Brain microvascular endothelial cell (primary cell): ENCODE results near the gene NIPAL4.

Experiments
- DNase-seq: peaks from one replicate; pipeline ENCODE4 v3.0.0-alpha.2; 2020
- H3K27ac ChIP-seq: fragments of 250-450 bp; sonication (Bioruptor Pico); 2 replicates; pipeline ENCODE4 v1.5.1; 2020; ENCODE audit warnings: mild to moderate bottlenecking, moderate library complexity
- H3K27me3 ChIP-seq: fragments of 250-450 bp; sonication (Bioruptor Pico); replicated peaks from 2 replicates; pipeline ENCODE4 v1.5.1; 2020; ENCODE audit warnings: mild to moderate bottlenecking
- H3K36me3 ChIP-seq: fragments of 250-450 bp; sonication (Bioruptor Pico); replicated peaks from 2 replicates; pipeline ENCODE4 v1.5.1; 2020; ENCODE audit warnings: mild to moderate bottlenecking
- H3K4me3 ChIP-seq: 2 replicates; pipeline ENCODE4 v1.5.1; 2011; ENCODE audit warnings: low read depth, mild to moderate bottlenecking, control low read depth, low read length, moderate library complexity
- in situ Hi-C: cut with HindIII; loops from 2 replicates; pipeline ENCODE4 v1.10.0; 2017; ENCODE audit warnings: low sequenced_read_pairs, low pct_ligation_motif_present
- TF ChIP-seq, protein P1 (sequence below): IDR thresholded peaks from 2 replicates; pipeline ENCODE4 v1.5.1; 2011; ENCODE audit warnings: low read depth, mild to moderate bottlenecking, moderate library complexity, low read length, control low read depth, inconsistent platforms; ENCODE audit errors: missing control alignments

The NIPAL4 gene

DNA sequence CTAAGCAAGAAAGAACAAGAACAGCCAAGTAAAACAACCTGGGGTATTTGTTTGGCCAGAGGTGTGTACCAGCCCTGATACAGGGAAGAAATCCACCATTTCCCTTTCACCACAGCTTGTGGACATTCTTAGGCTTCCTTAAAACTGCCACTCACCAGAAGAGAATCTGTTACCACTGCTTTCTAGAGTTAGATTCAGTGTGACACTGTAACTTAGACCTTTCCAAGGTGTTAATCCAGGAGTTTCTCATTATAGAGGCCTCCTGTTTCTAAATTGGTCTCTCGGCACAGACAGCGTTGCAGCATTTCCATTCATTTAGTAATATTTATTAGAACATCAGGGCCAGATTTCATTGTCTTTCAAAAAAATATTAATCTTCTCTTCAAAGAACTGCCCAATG lies 55.0 kb downstream of the NIPAL4 start:
- Histone ChIP-seq H3K4me3 (no peak overlapping the region), H3K36me3 (peaks cover 69% of the 10 kb centered on the region), H3K27me3 (no peaks in the 10 kb centered on the region), H3K27ac (no peak overlapping the region)
- TF ChIP-seq, protein P1, sequence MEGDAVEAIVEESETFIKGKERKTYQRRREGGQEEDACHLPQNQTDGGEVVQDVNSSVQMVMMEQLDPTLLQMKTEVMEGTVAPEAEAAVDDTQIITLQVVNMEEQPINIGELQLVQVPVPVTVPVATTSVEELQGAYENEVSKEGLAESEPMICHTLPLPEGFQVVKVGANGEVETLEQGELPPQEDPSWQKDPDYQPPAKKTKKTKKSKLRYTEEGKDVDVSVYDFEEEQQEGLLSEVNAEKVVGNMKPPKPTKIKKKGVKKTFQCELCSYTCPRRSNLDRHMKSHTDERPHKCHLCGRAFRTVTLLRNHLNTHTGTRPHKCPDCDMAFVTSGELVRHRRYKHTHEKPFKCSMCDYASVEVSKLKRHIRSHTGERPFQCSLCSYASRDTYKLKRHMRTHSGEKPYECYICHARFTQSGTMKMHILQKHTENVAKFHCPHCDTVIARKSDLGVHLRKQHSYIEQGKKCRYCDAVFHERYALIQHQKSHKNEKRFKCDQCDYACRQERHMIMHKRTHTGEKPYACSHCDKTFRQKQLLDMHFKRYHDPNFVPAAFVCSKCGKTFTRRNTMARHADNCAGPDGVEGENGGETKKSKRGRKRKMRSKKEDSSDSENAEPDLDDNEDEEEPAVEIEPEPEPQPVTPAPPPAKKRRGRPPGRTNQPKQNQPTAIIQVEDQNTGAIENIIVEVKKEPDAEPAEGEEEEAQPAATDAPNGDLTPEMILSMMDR: no peak
- in situ Hi-C loops: no loop called here
- no peak for DNase-seq

DNA sequence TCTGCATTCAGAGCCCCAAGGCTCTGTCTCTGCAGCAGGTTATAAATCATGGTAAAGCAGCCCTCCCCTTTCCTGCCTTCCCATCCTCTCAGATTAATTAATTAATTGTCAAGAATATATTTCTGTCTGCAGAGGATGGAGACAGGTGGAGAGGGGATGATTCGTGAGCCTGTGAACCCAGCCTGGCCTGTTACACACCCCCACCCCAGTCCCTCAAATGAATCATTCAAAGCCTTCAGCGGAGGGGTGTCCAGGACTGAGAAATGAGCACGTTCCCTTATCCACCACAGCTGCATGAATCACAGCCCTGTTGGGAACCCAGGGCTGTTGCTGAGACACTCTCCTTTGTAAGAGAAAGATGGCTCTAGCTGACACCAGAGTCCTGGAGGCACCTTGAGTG lies 56.0 kb downstream of the NIPAL4 start:
- H3K27ac ChIP-seq: peak overlapping the region; percentile 94
- DNase-seq: peak; percentile 86
- H3K27me3 ChIP-seq: no peaks in the 10 kb centered on the region
- TF ChIP-seq, protein P1: no peak
- H3K4me3 ChIP-seq: no peak overlapping the region
- peaks cover 60% of the 10 kb centered on the region for H3K36me3 ChIP-seq
- in situ Hi-C loops: no loop called here

DNA sequence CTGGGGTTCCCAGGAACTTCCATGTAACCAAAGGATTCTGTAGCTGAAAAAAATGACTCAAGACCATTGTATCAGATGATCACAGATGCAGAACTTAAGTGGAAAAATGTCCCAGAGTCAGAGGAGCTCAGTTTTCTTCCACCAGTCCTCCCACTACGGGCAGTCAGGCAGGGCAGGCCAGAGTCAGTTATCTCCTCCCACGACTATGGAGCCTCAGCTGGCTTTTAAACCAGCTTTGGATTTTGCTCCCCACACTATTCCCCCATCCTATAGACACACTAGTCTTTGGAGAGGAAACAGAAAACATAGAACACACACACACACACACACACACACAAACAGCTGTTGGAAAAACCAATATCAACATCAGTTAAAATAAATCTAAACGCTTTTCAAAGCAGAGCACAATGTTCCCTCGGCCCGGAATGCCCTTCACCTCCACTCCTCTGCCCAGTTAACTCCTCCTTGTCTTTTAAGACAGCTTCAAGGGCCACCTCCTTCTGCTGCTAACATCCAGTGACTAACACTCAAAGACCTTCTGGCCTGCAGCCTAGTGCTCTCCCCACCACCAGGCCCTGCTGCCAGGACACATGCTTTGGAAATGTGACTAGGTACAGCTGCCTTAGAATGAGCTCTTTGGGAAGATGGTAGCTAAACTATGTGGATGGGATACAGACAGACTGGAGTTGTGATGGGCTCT lies 56.8 kb downstream of the NIPAL4 start:
- Histone ChIP-seq H3K27ac (peak overlapping the region; percentile 94), H3K36me3 (peaks cover 61% of the 10 kb centered on the region), H3K4me3 (no peak overlapping the region), H3K27me3 (no peaks in the 10 kb centered on the region)
- peak; percentile 89 for DNase-seq
- in situ Hi-C loops: no loop called here
- TF ChIP-seq, protein P1: no peak

DNA sequence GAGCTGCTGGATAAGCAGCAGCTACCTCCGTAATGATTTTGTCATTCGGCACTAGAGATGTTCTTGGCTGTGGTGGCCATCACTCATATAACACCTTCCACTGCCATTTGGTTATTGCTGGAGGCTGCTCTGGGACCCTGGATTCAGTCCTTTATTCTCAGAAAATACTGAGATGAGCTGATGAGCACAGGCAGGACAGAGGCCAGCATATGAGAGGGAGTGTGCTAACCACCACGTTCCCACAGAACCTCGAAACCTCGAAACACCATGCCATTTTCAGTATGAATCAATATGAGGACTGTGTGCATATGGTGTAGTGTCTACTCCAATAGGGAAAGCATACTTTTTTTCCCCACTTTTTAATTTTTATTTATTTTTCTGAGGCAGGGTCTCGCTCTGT lies 59.0 kb downstream of the NIPAL4 start:
- in situ Hi-C loops: no loop called here
- Histone ChIP-seq H3K27me3 (no peaks in the 10 kb centered on the region), H3K4me3 (no peak overlapping the region), H3K36me3 (peaks cover 59% of the 10 kb centered on the region), H3K27ac (no peak overlapping the region)
- no peak for DNase-seq
- TF ChIP-seq, protein P1: no peak

DNA sequence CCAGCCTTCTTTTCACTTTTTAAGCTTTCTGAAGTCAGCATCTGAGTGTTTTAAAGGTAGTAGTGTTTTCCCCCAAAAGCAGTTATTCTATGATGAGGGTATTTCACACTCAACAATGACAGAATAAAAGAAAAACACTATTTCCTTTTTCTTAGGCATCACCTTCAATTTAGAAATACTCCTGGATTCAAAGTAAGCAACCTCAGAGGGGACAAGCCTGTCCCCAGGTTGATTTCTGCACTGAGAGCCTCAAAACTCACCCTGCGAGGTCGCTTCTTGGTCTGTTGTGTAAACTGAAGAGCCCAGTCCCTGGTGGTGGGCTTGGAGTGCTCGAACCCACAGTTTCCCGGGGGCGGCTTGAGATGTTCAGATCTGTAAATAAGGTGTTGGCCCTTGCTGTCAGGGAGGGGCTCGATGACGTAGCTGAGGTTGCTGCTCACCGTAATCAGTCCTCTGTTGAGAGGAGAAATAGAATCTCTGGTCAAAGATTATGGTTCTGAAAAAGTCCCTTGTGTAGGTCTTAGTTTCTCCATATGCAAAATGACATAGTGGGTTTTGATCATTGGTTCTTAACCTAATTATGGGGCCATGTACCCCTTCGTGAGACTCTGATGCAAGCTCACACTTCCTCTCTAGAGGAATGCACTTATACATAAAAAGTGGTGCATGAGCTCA lies 59.7 kb downstream of the NIPAL4 start:
- in situ Hi-C loops: no loop called here
- peaks cover 61% of the 10 kb centered on the region for H3K36me3 ChIP-seq
- H3K27me3 ChIP-seq: no peaks in the 10 kb centered on the region
- TF ChIP-seq, protein P1: no peak
- no peak overlapping the region for H3K4me3 ChIP-seq
- no peak overlapping the region for H3K27ac ChIP-seq
- no peak for DNase-seq
